Fibroblast of the aortic adventitia (primary cell): ENCODE results near the gene PRKAR1B. TPM values are rescaled to one million over a fixed set of nuclear protein-coding genes. Genes with fewer than 3 reads are reported as not detected.

Experiments used
- DNase-seq: peaks from one replicate; pipeline ENCODE4 v3.0.0-alpha.2; 2010; ENCODE audit warnings: low read depth
- H3K4me3 ChIP-seq: 2 replicates; pipeline ENCODE4 v1.5.1; 2011; ENCODE audit warnings: low read depth, mild to moderate bottlenecking, control low read depth, low read length, moderate library complexity
- total RNA-seq: library from RNA; depleted of rRNA; stranded (reverse); fragments of >200 nt; gene quantifications from 2 replicates; pipeline ENCODE4 v1.2.3, GENCODE V29; 2012; ENCODE audit warnings: low replicate concordance
- TF ChIP-seq, protein P1 (sequence below): IDR thresholded peaks from 2 replicates; pipeline ENCODE4 v1.5.1; 2011; ENCODE audit warnings: mild to moderate bottlenecking, low read length, control low read depth, inconsistent platforms; ENCODE audit not compliant: insufficient read depth

The PRKAR1B gene
- total RNA-seq, 1 donor: 7.0 TPM

DNA sequence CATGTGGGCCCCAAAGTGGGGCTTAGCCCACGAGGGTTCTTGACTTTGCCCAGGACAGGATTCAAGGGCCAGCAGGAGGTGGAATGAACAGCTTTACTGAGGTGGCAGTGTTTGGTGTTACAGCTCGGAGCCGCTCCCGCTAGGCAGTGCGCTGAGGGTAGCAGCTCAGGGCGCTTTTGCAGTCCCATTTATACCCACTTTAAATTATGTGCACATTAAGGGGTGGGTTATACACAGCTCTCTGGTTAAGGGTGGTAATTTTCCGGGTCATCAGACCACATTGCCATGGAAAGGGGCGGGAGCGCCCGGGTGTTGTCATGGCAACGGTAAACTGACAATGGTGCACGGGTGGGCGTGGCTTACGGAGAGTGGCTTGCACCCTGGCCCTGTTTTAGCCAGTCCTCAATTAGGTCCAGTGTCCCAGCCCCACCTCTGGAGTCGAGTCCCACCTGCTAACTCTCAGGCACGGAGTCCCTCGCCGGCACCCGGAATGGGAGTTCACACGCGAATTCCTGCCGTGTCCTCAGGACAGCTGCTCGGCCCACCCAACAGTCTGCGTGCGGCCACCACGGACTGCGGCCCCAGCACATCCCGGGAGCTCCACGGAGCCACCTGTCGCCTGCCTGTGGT is 149.2 kb downstream of the PRKAR1B start:
- DNase-seq: no peak
- TF ChIP-seq, protein P1, sequence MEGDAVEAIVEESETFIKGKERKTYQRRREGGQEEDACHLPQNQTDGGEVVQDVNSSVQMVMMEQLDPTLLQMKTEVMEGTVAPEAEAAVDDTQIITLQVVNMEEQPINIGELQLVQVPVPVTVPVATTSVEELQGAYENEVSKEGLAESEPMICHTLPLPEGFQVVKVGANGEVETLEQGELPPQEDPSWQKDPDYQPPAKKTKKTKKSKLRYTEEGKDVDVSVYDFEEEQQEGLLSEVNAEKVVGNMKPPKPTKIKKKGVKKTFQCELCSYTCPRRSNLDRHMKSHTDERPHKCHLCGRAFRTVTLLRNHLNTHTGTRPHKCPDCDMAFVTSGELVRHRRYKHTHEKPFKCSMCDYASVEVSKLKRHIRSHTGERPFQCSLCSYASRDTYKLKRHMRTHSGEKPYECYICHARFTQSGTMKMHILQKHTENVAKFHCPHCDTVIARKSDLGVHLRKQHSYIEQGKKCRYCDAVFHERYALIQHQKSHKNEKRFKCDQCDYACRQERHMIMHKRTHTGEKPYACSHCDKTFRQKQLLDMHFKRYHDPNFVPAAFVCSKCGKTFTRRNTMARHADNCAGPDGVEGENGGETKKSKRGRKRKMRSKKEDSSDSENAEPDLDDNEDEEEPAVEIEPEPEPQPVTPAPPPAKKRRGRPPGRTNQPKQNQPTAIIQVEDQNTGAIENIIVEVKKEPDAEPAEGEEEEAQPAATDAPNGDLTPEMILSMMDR: no peak
- H3K4me3 ChIP-seq: no peak overlapping the region

DNA sequence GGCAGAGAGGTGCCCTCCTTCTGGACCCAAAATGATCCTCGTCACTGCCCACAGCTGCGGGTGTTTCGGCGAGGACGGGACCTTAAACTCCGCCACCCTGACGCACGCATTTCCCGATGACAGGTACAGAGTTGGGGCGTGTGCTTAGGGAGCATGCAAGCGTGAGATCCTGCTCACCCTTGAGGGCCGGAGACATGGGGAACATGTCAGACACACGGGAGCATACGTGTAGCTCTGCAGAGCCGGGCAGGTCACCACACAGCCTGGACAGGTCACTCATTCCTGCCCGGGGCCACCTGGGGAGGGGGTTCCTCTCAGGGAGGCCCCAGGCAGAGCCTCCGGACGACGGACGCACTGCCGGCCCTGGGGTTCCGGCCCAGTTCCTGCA is 149.8 kb downstream of the PRKAR1B start:
- no peak for DNase-seq
- TF ChIP-seq, protein P1: no peak
- H3K4me3 ChIP-seq: no peak overlapping the region

DNA sequence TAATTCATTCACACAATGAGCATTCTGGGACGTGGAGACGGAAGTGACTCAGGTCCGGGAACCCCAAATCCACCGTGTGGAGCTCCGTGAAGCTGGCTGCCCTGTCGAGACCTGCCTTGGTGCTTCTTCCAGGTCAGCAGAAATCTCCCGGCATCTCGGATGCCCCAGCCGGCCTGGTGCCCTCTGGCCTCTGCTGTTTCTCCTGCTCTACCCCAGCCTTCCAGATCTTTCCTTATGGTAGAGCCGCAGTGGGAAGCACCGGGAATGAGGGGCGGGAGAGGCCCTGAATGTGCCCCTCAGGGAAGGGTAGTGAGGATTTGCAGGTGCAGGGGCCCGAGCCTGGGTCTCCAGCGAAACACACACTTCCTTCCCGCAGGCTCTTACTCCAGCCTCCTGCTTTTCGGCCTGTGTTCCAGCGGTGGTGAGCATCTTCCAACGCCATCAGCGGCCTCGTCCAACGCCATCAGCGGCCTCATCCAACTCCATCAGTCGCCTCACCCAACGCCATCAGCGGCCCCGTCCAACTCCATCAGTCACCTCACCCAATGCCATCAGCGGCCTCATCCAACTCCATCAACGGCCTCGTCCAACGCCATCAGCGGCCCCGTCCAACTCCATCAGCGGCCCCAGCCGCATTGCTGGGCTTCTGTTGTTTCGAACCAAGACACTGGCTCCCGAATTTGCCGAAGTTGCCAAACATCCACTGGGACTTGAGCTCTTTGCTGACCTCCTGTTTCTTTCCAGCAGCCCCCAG is 150.4 kb downstream of the PRKAR1B start:
- DNase-seq: no peak
- no peak overlapping the region for H3K4me3 ChIP-seq
- TF ChIP-seq, protein P1: no peak

GRCh38 chr7:575425-576366 is 151.4 kb downstream of the PRKAR1B start:
- no peak for DNase-seq
- H3K4me3 ChIP-seq: no peak overlapping the region
- TF ChIP-seq, protein P1: no peak

DNA sequence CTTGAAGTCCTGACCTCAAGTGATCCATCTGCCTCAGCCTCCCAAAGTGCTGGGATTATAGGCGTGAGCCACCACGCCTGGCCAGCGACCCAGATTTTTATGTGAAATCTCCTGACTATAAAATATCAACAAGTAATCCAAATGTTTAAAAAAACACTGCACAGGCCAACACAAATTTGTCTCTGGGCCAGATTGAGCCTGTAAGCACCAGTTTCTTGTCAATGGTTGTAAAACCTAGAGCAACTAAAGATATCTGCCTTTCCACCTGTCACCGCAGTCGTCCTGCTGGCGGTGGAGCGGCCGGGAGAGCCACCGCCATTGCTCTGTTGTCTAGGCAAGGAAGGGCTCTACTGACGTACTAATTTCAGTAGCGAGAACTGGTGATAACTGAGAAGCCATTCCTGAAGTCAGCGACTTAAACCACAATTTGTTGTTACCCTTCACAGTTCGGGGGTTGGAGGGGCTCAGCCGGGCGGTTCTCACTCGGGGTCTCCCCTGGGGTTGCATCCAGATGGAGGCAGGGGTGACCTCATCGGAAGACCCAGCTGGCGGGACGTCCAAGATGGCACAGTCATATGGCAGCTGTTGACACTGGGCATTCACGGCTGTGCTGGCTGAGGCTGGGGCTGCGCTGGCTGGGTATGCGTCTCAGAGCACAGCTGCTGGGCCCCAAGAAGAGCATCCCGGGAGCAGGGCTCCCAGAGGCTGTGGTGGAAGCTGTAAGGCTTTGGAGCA is 152.3 kb downstream of the PRKAR1B start:
- no peak overlapping the region for H3K4me3 ChIP-seq
- peak; percentile 30 for DNase-seq
- TF ChIP-seq, protein P1: no peak

DNA sequence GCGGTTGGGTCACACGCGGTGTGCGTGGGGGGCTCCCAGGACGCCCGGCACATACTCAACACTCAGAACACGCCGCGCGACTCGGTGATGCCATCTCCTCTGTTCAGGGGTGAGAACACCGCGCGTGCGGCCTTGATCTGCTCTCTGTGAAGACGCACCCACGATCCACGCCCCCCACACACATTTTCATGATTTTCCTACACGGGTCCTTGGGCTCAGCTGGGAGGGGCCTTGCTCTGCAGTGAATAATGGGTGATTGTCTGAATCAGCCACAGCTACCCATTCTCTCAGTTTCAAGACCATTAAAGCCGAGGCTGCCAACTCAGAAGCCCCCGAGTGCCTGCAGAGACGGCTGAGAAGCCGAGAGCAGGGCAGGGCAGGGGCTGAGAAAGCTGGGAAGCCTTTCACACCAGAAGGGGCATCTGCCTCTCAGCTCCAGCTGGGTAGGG is 153.1 kb downstream of the PRKAR1B start:
- no peak for DNase-seq
- no peak overlapping the region for H3K4me3 ChIP-seq
- TF ChIP-seq, protein P1: no peak
